Midbrain (tissue), 1 donor: ENCODE data around the gene SDR42E2.
"Not testable (repeated sequence)": the region's sequence is repeated elsewhere in the genome, so short reads cannot be mapped to it uniquely, and the experiment has no call there.

Source experiments
- DNase-seq: peaks from one replicate; lab custom pipeline; 2025; lab: John Stamatoyannopoulos, UW

The SDR42E2 gene

GRCh38 chr16:22213801-22214200, 51.5 kb downstream of the SDR42E2 start:
- DNase-seq, result no peak

- DNase-seq, result no peak
Observed at GRCh38 chr16:22214402-22214801, 52.1 kb downstream of the SDR42E2 start.

- DNase-seq, result no peak
Observed at GRCh38 chr16:22214889-22215288, 52.6 kb downstream of the SDR42E2 start.

GRCh38 chr16:22216191-22216831, 54.0 kb downstream of the SDR42E2 start:
- no peak for DNase-seq

- DNase-seq, result not testable (repeated sequence)
Observed at GRCh38 chr16:22216832-22217225, 54.5 kb downstream of the SDR42E2 start.

- DNase-seq, result no peak
Observed at GRCh38 chr16:22217890-22218730, 55.8 kb downstream of the SDR42E2 start.

- no peak for DNase-seq
Observed at GRCh38 chr16:22219389-22220068, 57.2 kb downstream of the SDR42E2 start.

GRCh38 chr16:22220069-22220440, 57.7 kb downstream of the SDR42E2 start:
- no peak for DNase-seq

- DNase-seq, result peak; percentile 71
Observed at GRCh38 chr16:22220714-22221113, 58.4 kb downstream of the SDR42E2 start.

GRCh38 chr16:22222006-22222405, 59.7 kb downstream of the SDR42E2 start:
- no peak for DNase-seq

GRCh38 chr16:22222998-22223397, 60.7 kb downstream of the SDR42E2 start:
- DNase-seq, result no peak

GRCh38 chr16:22225060-22225459, 62.8 kb downstream of the SDR42E2 start:
- DNase-seq, result peak; percentile 62

GRCh38 chr16:22229889-22230288, 67.6 kb downstream of the SDR42E2 start:
- DNase-seq, result no peak

- DNase-seq, result no peak
Observed at GRCh38 chr16:22232277-22233036, 70.2 kb downstream of the SDR42E2 start.

- DNase-seq, result no peak
Observed at GRCh38 chr16:22233037-22233372, 70.7 kb downstream of the SDR42E2 start.

- DNase-seq, result no peak
Observed at GRCh38 chr16:22235839-22236745, 73.8 kb downstream of the SDR42E2 start.

GRCh38 chr16:22239131-22239805, 77.0 kb downstream of the SDR42E2 start:
- DNase-seq, result no peak

- DNase-seq, result no peak
Observed at GRCh38 chr16:22240023-22240710, 77.9 kb downstream of the SDR42E2 start.
